Testis (tissue), 2 donors: ENCODE results near the gene ID3.

ENCODE experiments used
- POLR2A ChIP-seq: fragments of 450-650 bp; IDR thresholded peaks from one replicate; pipeline ENCODE4 v1.6.1; 2017; ENCODE audit warnings: antibody characterized with exemption, mild to moderate bottlenecking, moderate library complexity
- TF ChIP-seq, protein P1 (sequence below), 3 experiments: fragments of 450-650 bp in 2 of 3; fragments of 200-600 bp in 1 of 3; sonication (generic) in 1 of 3; IDR thresholded peaks; one replicate each; pipeline ENCODE4 v1.5.1; 2016 to 2019; ENCODE audit warnings: antibody characterized with exemption in 3 of 3, mild to moderate bottlenecking in 2 of 3, moderate library complexity in 1 of 3

DNA sequence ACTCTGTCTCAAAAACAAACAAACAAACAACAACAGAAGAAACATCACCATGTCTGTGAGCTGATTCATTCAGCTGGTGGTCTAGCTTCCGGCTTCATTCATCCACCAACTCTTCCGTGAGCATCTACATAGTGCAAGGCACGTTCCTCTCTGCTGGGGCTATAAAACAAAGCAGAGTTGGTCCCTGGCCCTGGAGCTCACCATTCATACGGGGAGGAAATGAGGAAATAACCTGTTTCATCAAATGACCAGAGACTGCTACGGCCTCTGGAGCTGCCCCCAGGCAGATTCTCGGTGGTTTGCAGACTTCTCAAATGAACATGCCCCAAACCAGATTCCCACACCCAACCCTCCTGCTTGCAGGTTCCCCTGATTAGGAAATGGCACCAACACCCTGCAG is 41.0 kb upstream of the ID3 start:
- TF ChIP-seq, protein P1, sequence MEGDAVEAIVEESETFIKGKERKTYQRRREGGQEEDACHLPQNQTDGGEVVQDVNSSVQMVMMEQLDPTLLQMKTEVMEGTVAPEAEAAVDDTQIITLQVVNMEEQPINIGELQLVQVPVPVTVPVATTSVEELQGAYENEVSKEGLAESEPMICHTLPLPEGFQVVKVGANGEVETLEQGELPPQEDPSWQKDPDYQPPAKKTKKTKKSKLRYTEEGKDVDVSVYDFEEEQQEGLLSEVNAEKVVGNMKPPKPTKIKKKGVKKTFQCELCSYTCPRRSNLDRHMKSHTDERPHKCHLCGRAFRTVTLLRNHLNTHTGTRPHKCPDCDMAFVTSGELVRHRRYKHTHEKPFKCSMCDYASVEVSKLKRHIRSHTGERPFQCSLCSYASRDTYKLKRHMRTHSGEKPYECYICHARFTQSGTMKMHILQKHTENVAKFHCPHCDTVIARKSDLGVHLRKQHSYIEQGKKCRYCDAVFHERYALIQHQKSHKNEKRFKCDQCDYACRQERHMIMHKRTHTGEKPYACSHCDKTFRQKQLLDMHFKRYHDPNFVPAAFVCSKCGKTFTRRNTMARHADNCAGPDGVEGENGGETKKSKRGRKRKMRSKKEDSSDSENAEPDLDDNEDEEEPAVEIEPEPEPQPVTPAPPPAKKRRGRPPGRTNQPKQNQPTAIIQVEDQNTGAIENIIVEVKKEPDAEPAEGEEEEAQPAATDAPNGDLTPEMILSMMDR (IDR thresholded peaks at IDR 0.05), result no peak
- TF ChIP-seq POLR2A, result no peak
